HCT116 (cell line): Measurements from ENCODE around the gene SCAMP1. TPM values are rescaled to one million over a fixed set of nuclear protein-coding genes. Genes with fewer than 3 reads are reported as not detected.

Experiments
- ATAC-seq: fragments of 200-7000 bp; cut with Tn5 transposase; 2 replicates; pipeline ENCODE4 v1.9.1; 2020; ENCODE audit warnings: mild to moderate bottlenecking, moderate library complexity
- Bru-seq: library from RNA; stranded (reverse); fragments of 400-500 nt; gene quantifications from one replicate; lab custom pipeline; 2021; lab: Mats Ljungman, UMichigan
- BruChase-seq, 2 experiments: library from RNA; stranded (reverse); fragments of 400-500 nt; gene quantifications; one replicate each; lab custom pipeline; 2021; lab: Mats Ljungman, UMichigan
- BruUV-seq: library from RNA; stranded (reverse); fragments of 400-500 nt; replicated peaks from 2 replicates; lab custom pipeline; 2021; lab: Mats Ljungman, UMichigan
- CTCF ChIA-PET: fragments of 300-600 bp; sonication (Branson Sonifier 250); formaldehyde crosslinking; loops from one replicate; lab custom pipeline; 2021; ENCODE audit warnings: antibody characterized with exemption; lab: Charles Lee
- POLR2A ChIA-PET: fragments of 300-600, 350-600 bp; sonication (Branson Sonifier 250); formaldehyde crosslinking; loops from one replicate; lab custom pipeline; 2021; ENCODE audit warnings: antibody characterized with exemption; lab: Charles Lee
- RAD21 ChIA-PET, 2 experiments: fragments of 300-600 bp; sonication (Branson Sonifier 250); formaldehyde crosslinking; loops; one replicate each; lab custom pipeline; 2023; ENCODE audit warnings: low total read pairs in 2 of 2; ENCODE audit not compliant: uncharacterized antibody in 2 of 2, unreplicated experiment in 2 of 2, low non-redundant PET in 1 of 2; lab: Charles Lee
- DNase-seq: peaks from one replicate; pipeline ENCODE4 v3.0.0-alpha.2; 2010; ENCODE audit warnings: low read depth, low spot score
- H2AFZ ChIP-seq: fragments of 200-600 bp; shearing (Covaris generic), sonication (generic); 2 replicates; pipeline ENCODE4 v1.6.1; 2017; ENCODE audit warnings: low read depth, mixed run types, mixed read lengths, antibody characterized with exemption, low read length; ENCODE audit not compliant: poor library complexity, severe bottlenecking
- H3K27ac ChIP-seq: 2 replicates; pipeline ENCODE4 v1.5.1; 2012; ENCODE audit warnings: low read depth, low read length
- H3K27me3 ChIP-seq: fragments of 200-600 bp; sonication (generic); 2 replicates; pipeline ENCODE4 v1.6.1; 2016; ENCODE audit warnings: mixed run types, low read length, mixed read lengths; ENCODE audit not compliant: insufficient read depth
- H3K36me3 ChIP-seq, 2 experiments: fragments of 200-500 bp in 1 of 2; fragments of 200-600 bp in 1 of 2; sonication (Bioruptor generic) in 1 of 2; sonication (generic) in 1 of 2; 2 replicates each; pipeline versions ENCODE4 v1.5.1 to v1.6.1; 2014 to 2016; ENCODE audit warnings: low read length in 2 of 2, inconsistent platforms in 1 of 2, mixed read lengths in 1 of 2, mixed run types in 1 of 2; ENCODE audit not compliant: insufficient read depth in 2 of 2, control insufficient read depth in 1 of 2
- H3K4me1 ChIP-seq, 2 experiments: fragments of 200-600 bp in 1 of 2; sonication (generic) in 1 of 2; 2 replicates each; pipeline versions ENCODE4 v1.5.1 to v1.6.1; 2012 to 2017; ENCODE audit warnings: low read length in 2 of 2, inconsistent platforms in 1 of 2, mild to moderate bottlenecking in 1 of 2, mixed read lengths in 1 of 2, mixed run types in 1 of 2, moderate library complexity in 1 of 2; ENCODE audit not compliant: insufficient read depth in 2 of 2, control insufficient read depth in 1 of 2
- H3K4me2 ChIP-seq: fragments of 200-600 bp; sonication (generic); 2 replicates; pipeline ENCODE4 v1.6.1; 2017; ENCODE audit warnings: mixed run types, low read length, mixed read lengths
- H3K4me3 ChIP-seq, 2 experiments: fragments of 200-600 bp in 1 of 2; sonication (generic) in 1 of 2; replicated peaks in 1 of 2; 2 replicates each; pipeline ENCODE4 v1.5.1; 2011 to 2016; ENCODE audit warnings: low read length in 2 of 2, control low read depth in 1 of 2, low read depth in 1 of 2, mild to moderate bottlenecking in 1 of 2, mixed read lengths in 1 of 2, mixed run types in 1 of 2
- H3K79me2 ChIP-seq: fragments of 200-600 bp; sonication (generic); 2 replicates; pipeline ENCODE4 v1.6.1; 2017; ENCODE audit warnings: mild to moderate bottlenecking, mixed run types, low read length, moderate library complexity, mixed read lengths; ENCODE audit not compliant: insufficient read depth
- H3K9ac ChIP-seq: fragments of 200-600 bp; sonication (generic); 2 replicates; pipeline ENCODE4 v1.6.1; 2016; ENCODE audit warnings: low read length, mixed read lengths
- H3K9me2 ChIP-seq: fragments of 200-600 bp; sonication (generic), shearing (Covaris generic); 2 replicates; pipeline ENCODE4 v1.6.1; 2017; ENCODE audit warnings: mixed run types, mild to moderate bottlenecking, moderate library complexity; ENCODE audit not compliant: insufficient read depth
- H3K9me3 ChIP-seq, 2 experiments: fragments of 200-500 bp in 1 of 2; fragments of 200-600 bp in 1 of 2; sonication (Bioruptor generic) in 1 of 2; sonication (generic) in 1 of 2; 2 replicates each; pipeline ENCODE4 v1.6.1; 2014 to 2017; ENCODE audit warnings: low read length in 2 of 2, mixed read lengths in 2 of 2, inconsistent platforms in 1 of 2, low read depth in 1 of 2, mild to moderate bottlenecking in 1 of 2, mixed run types in 1 of 2, moderate library complexity in 1 of 2; ENCODE audit not compliant: control insufficient read depth in 1 of 2, insufficient read depth in 1 of 2
- H4K20me1 ChIP-seq: fragments of 200-600 bp; sonication (generic), shearing (Covaris generic); 2 replicates; pipeline ENCODE4 v1.6.1; 2017; ENCODE audit warnings: mixed run types, mild to moderate bottlenecking, moderate library complexity; ENCODE audit not compliant: insufficient read depth
- EGR1 ChIP-seq: IDR thresholded peaks from 2 replicates; pipeline ENCODE4 v1.6.1; 2012; ENCODE audit warnings: low read depth
- ELF1 ChIP-seq: IDR thresholded peaks from 2 replicates; pipeline ENCODE4 v1.6.1; 2012; ENCODE audit warnings: low read depth, borderline replicate concordance
- FOSL1 ChIP-seq: IDR thresholded peaks from 2 replicates; pipeline ENCODE4 v1.6.1; 2012; ENCODE audit warnings: low read depth
- RAD21 ChIP-seq: IDR thresholded peaks from 2 replicates; pipeline ENCODE4 v1.6.1; 2012; ENCODE audit warnings: low read depth, mild to moderate bottlenecking
- SIN3A ChIP-seq: IDR thresholded peaks from 2 replicates; pipeline ENCODE4 v1.6.1; 2012; ENCODE audit warnings: low read depth
- SP1 ChIP-seq: IDR thresholded peaks from 2 replicates; pipeline ENCODE4 v1.6.1; 2012; ENCODE audit warnings: low read depth
- TCF7L2 ChIP-seq: IDR thresholded peaks from 2 replicates; pipeline ENCODE4 v1.7.0; 2011; ENCODE audit warnings: borderline replicate concordance, inconsistent platforms; ENCODE audit not compliant: insufficient read depth, insufficient read length; ENCODE audit errors: extremely low read depth
- YY1 ChIP-seq: IDR thresholded peaks from 2 replicates; pipeline ENCODE4 v1.6.1; 2011; ENCODE audit warnings: low read length, low read depth, moderate library complexity, mild to moderate bottlenecking; ENCODE audit not compliant: insufficient replicate concordance; ENCODE audit errors: extremely low read depth
- intact Hi-C: fragments of 100-400 bp; cut with micrococcal nuclease; formaldehyde crosslinking; loops from 2 replicates; pipeline ENCODE4 v1.10.0; 2022
- long read RNA-seq: library from polyadenylated mRNA; unstranded; transcript quantifications from one replicate; pipeline ENCODE4 v2.0.0, GENCODE V29; 2021; ENCODE audit not compliant: unreplicated experiment
- polyA plus RNA-seq: library from polyadenylated mRNA; unstranded; fragments of >200 nt; gene quantifications from 2 replicates; pipeline ENCODE4 v1.2.1, GENCODE V29; 2012; ENCODE audit warnings: missing spikeins
- total RNA-seq: library from RNA; stranded (reverse); gene quantifications from one replicate; pipeline ENCODE4 v1.2.1, GENCODE V29; 2021; ENCODE audit not compliant: unreplicated experiment
- TF ChIP-seq, protein P1 (sequence below): IDR thresholded peaks from 2 replicates; pipeline ENCODE4 v1.6.1; 2012
- TF ChIP-seq, protein P2 (sequence below): IDR thresholded peaks from 2 replicates; pipeline ENCODE4 v1.6.1; 2011; ENCODE audit warnings: mild to moderate bottlenecking, low read length, moderate library complexity; ENCODE audit not compliant: insufficient replicate concordance; ENCODE audit errors: extremely low read depth
- TF ChIP-seq, protein P3 (sequence below): IDR thresholded peaks from 2 replicates; pipeline ENCODE4 v1.6.1; 2012; ENCODE audit warnings: low read depth
- TF ChIP-seq, protein P4 (sequence below), 3 experiments: fragments of 200-600 bp in 1 of 3; sonication (generic) in 1 of 3; IDR thresholded peaks in 2 of 3; conservative IDR thresholded peaks in 1 of 3; 2 replicates each; pipeline ENCODE4 v1.5.1; 2012 to 2017; ENCODE audit warnings: low read depth in 2 of 3, low read length in 2 of 3, antibody characterized with exemption in 1 of 3, borderline replicate concordance in 1 of 3, control low read depth in 1 of 3, mild to moderate bottlenecking in 1 of 3, mixed read lengths in 1 of 3, mixed run types in 1 of 3, moderate library complexity in 1 of 3; ENCODE audit not compliant: insufficient read depth in 1 of 3

The SCAMP1 gene, protein sequence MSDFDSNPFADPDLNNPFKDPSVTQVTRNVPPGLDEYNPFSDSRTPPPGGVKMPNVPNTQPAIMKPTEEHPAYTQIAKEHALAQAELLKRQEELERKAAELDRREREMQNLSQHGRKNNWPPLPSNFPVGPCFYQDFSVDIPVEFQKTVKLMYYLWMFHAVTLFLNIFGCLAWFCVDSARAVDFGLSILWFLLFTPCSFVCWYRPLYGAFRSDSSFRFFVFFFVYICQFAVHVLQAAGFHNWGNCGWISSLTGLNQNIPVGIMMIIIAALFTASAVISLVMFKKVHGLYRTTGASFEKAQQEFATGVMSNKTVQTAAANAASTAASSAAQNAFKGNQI
- total RNA-seq, result 46.4 TPM
- 17.9 and 24.0 TPM in 2 replicates for polyA plus RNA-seq
- Bru-seq, nascent RNA, result percentile 80 among the genes with signal in this experiment
- BruChase-seq, experiment 1, labeled RNA remaining after a 6-hour chase, result percentile 77 among the genes with signal in this experiment
- BruChase-seq, experiment 2, labeled RNA remaining after a 2-hour chase, result percentile 67 among the genes with signal in this experiment
- long read RNA-seq, full-length matches to known transcripts, result 125 of 162 reads
- long read RNA-seq, partial matches to known transcripts, result 2 of 162 reads
- long read RNA-seq, other reads (novel, unspliced or antisense), result 35 of 162 reads

DNA sequence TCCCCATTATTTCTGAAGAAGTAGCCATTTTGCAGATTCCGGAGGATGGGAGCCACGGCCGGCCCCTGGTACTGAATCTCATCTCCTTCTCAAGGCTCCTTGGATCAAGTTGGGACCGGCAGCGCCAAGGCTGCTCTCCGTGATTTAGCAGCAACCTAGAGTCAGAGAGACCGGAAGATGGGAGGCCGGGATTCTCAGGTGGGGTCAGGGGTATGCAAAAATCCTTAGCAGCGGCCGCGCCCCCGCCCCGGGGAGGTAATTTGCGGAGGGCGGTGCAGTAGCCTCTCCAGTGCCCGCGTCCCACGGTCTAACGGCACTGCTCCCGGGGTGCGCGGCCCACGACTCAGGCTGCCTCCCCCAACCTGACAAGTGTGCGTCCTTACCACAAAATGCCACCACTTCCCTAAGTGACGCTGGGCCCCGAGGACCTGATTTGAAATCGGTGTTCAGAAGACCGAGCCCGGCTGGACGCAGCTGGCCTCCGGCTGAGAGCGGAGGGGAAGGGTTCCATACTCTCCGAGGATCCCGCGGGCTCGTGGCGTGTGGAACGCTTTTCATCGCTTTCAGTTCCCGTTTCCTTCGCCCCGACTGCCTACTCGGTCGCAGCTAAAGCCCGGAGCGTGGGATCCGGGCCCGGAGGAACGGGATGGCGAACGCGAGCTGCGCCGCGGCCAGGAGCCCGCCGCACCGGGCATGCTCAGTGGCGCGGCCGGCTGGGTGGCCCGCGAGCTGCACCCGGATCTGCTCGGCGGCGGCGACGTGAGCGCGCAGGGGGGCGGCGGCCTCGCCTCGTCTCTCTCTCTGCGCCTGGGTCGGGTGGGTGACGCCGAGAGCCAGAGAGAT is at the start of gene SCAMP1:
SCAMP1 (plus strand) TSS at position 787 of the 843 bp plus-strand sequence; CDS start at position 842, 55 bp downstream.
- POLR2A ChIA-PET, result interaction anchor here (0.8 to 1.7 kb wide), 2 partner anchors 10 to 66 kb away, joined by 3 to 11 read pairs; partner anchors contain the start of gene AP3B1
- intact Hi-C loops, result loop anchor here (1.0 kb wide), 1 partner anchor 66 kb away; the partner anchor contains the start of gene AP3B1
- Histone ChIP-seq H3K4me1 (peaks cover 9 to 13% of the 10 kb centered on the region in 2 experiments; a peak in 3 of 4 replicates), H3K9me3 (no peaks in the 10 kb centered on the region), H2AFZ (peak within 1 kb of the TSS; percentile 51), H3K27me3 (no peaks in the 10 kb centered on the region), H3K4me2 (peak within 1 kb of the TSS; percentile 95), H3K4me3 (peak within 1 kb of the TSS; percentile 92 to 94), H4K20me1 (no peaks in the 10 kb centered on the region), H3K9ac (peak within 1 kb of the TSS; percentile 90), H3K9me2 (no peaks in the 10 kb centered on the region), H3K79me2 (peaks cover 48% of the 10 kb centered on the region), H3K27ac (peak within 1 kb of the TSS; percentile 93), H3K36me3 (no peaks in the 10 kb centered on the region)
- CTCF ChIA-PET, result interaction anchor here (1.3 kb wide), 1 partner anchor 65 kb away, joined by 7 read pairs; the partner anchor contains the start of gene AP3B1
- DNase-seq (peak; percentile 87), ATAC-seq (peak; percentile 91)
- TSS peak; percentile 71 for BruUV-seq
- RAD21 ChIA-PET, result no interaction called here
- no peak for TF ChIP-seq FOSL1
- peak; percentile 51 for TF ChIP-seq TCF7L2
- TF ChIP-seq, protein P1, sequence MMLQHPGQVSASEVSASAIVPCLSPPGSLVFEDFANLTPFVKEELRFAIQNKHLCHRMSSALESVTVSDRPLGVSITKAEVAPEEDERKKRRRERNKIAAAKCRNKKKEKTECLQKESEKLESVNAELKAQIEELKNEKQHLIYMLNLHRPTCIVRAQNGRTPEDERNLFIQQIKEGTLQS, result no peak
- TF ChIP-seq SP1, result peak; percentile 85
- no peak for TF ChIP-seq RAD21
- TF ChIP-seq, protein P2, sequence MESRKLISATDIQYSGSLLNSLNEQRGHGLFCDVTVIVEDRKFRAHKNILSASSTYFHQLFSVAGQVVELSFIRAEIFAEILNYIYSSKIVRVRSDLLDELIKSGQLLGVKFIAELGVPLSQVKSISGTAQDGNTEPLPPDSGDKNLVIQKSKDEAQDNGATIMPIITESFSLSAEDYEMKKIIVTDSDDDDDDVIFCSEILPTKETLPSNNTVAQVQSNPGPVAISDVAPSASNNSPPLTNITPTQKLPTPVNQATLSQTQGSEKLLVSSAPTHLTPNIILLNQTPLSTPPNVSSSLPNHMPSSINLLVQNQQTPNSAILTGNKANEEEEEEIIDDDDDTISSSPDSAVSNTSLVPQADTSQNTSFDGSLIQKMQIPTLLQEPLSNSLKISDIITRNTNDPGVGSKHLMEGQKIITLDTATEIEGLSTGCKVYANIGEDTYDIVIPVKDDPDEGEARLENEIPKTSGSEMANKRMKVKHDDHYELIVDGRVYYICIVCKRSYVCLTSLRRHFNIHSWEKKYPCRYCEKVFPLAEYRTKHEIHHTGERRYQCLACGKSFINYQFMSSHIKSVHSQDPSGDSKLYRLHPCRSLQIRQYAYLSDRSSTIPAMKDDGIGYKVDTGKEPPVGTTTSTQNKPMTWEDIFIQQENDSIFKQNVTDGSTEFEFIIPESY, result no peak
- TF ChIP-seq SIN3A, result peak; percentile 67
- peak; percentile 82 for TF ChIP-seq YY1
- TF ChIP-seq, protein P3, sequence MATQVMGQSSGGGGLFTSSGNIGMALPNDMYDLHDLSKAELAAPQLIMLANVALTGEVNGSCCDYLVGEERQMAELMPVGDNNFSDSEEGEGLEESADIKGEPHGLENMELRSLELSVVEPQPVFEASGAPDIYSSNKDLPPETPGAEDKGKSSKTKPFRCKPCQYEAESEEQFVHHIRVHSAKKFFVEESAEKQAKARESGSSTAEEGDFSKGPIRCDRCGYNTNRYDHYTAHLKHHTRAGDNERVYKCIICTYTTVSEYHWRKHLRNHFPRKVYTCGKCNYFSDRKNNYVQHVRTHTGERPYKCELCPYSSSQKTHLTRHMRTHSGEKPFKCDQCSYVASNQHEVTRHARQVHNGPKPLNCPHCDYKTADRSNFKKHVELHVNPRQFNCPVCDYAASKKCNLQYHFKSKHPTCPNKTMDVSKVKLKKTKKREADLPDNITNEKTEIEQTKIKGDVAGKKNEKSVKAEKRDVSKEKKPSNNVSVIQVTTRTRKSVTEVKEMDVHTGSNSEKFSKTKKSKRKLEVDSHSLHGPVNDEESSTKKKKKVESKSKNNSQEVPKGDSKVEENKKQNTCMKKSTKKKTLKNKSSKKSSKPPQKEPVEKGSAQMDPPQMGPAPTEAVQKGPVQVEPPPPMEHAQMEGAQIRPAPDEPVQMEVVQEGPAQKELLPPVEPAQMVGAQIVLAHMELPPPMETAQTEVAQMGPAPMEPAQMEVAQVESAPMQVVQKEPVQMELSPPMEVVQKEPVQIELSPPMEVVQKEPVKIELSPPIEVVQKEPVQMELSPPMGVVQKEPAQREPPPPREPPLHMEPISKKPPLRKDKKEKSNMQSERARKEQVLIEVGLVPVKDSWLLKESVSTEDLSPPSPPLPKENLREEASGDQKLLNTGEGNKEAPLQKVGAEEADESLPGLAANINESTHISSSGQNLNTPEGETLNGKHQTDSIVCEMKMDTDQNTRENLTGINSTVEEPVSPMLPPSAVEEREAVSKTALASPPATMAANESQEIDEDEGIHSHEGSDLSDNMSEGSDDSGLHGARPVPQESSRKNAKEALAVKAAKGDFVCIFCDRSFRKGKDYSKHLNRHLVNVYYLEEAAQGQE, result no peak
- TF ChIP-seq EGR1, result peak; percentile 43; the same call in 1 of the 2 replicates
- TF ChIP-seq, protein P4, sequence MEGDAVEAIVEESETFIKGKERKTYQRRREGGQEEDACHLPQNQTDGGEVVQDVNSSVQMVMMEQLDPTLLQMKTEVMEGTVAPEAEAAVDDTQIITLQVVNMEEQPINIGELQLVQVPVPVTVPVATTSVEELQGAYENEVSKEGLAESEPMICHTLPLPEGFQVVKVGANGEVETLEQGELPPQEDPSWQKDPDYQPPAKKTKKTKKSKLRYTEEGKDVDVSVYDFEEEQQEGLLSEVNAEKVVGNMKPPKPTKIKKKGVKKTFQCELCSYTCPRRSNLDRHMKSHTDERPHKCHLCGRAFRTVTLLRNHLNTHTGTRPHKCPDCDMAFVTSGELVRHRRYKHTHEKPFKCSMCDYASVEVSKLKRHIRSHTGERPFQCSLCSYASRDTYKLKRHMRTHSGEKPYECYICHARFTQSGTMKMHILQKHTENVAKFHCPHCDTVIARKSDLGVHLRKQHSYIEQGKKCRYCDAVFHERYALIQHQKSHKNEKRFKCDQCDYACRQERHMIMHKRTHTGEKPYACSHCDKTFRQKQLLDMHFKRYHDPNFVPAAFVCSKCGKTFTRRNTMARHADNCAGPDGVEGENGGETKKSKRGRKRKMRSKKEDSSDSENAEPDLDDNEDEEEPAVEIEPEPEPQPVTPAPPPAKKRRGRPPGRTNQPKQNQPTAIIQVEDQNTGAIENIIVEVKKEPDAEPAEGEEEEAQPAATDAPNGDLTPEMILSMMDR (IDR thresholded peaks at IDR 0.05 in 2 of 3, conservative IDR thresholded peaks at IDR 0.05 in 1 of 3; ENCODE audit: borderline replicate concordance in 1 of 3, insufficient read depth in 1 of 3, low read depth in 2 of 3, low read length in 2 of 3), result peak in 2 of 3 experiments; percentile 27 to 36; a peak in 3 of 6 replicates
- peak; percentile 62; the same call in 1 of the 2 replicates for TF ChIP-seq ELF1
